GM12878 (cell line): ENCODE measurements around the gene ZNF30. TPM values are rescaled to one million over a fixed set of nuclear protein-coding genes. Genes with fewer than 3 reads are reported as not detected.

Experiments
- ATAC-seq: fragments of 200-7000 bp; cut with Tn5 transposase; 3 replicates; pipeline ENCODE4 v1.9.1; 2020; ENCODE audit warnings: mild to moderate bottlenecking, moderate library complexity
- BruUV-seq: library from RNA; stranded (reverse); fragments of 400-500 nt; replicated peaks from 2 replicates; lab custom pipeline; 2021; lab: Mats Ljungman, UMichigan
- CTCF ChIA-PET: fragments of 300-600 bp; sonication (Branson Sonifier 250); formaldehyde crosslinking; extraction: SDS; loops from one replicate; lab custom pipeline; 2021; ENCODE audit warnings: inconsistent platforms; lab: Yijun Ruan, JAX
- POLR2A ChIA-PET: fragments of 350-600 bp; formaldehyde crosslinking; extraction: SDS; loops from one replicate; lab custom pipeline; 2021; ENCODE audit warnings: inconsistent platforms; lab: Charles Lee
- RAD21 ChIA-PET: fragments of 300-600 bp; sonication (Branson Sonifier 250); formaldehyde crosslinking; loops from one replicate; lab custom pipeline; 2023; ENCODE audit warnings: antibody characterized with exemption; ENCODE audit not compliant: unreplicated experiment; lab: Charles Lee
- SMC1A ChIA-PET: fragments of 300-600 bp; sonication (Branson Sonifier 250); formaldehyde crosslinking; loops from one replicate; lab custom pipeline; 2023; ENCODE audit not compliant: unreplicated experiment, uncharacterized antibody; lab: Charles Lee
- DNase-seq: peaks from one replicate; pipeline ENCODE4 v3.0.0-alpha.2; 2011; ENCODE audit warnings: low read depth, low spot score
- FAIRE-seq: peaks from 3 replicates; lab custom pipeline; 2011; peaks lifted over from hg19 to GRCh38; lab: Jason Lieb, UNC
- H2AFZ ChIP-seq: 2 replicates; pipeline ENCODE4 v1.6.0; 2011; ENCODE audit warnings: low read depth, low read length, control low read depth; ENCODE audit not compliant: control insufficient read depth
- H3K27ac ChIP-seq: 2 replicates; pipeline ENCODE4 v1.5.1; 2011; ENCODE audit warnings: control low read depth; ENCODE audit not compliant: control insufficient read depth, insufficient read depth
- H3K27me3 ChIP-seq, 2 experiments: replicated peaks in 1 of 2; 2 replicates each; pipeline versions ENCODE4 v1.6.0 to v1.6.1; 2011; ENCODE audit warnings: low read length in 1 of 2; ENCODE audit not compliant: control insufficient read depth in 2 of 2, insufficient read depth in 2 of 2
- H3K36me3 ChIP-seq, 2 experiments: 2 replicates each; pipeline ENCODE4 v1.5.1; 2011; ENCODE audit warnings: low read length in 1 of 2; ENCODE audit not compliant: control insufficient read depth in 2 of 2, insufficient read depth in 2 of 2
- H3K4me1 ChIP-seq: 2 replicates; pipeline ENCODE4 v1.6.1; 2011; ENCODE audit warnings: mild to moderate bottlenecking, low read length, moderate library complexity, mixed read lengths; ENCODE audit not compliant: control insufficient read depth, insufficient read depth
- H3K4me2 ChIP-seq: 2 replicates; pipeline ENCODE4 v1.6.0; 2011; ENCODE audit warnings: control low read depth; ENCODE audit not compliant: control insufficient read depth, insufficient read depth
- H3K4me3 ChIP-seq: fragments of 200-600 bp; sonication (generic); 2 replicates; pipeline ENCODE4 v1.5.1; 2016
- H3K79me2 ChIP-seq: 2 replicates; pipeline ENCODE4 v1.6.0; 2011; ENCODE audit warnings: low read length; ENCODE audit not compliant: control insufficient read depth, insufficient read depth
- H3K9ac ChIP-seq: 2 replicates; pipeline ENCODE4 v1.8.0; 2011; ENCODE audit warnings: low read length, control low read depth, mixed read lengths; ENCODE audit not compliant: control insufficient read depth, insufficient read depth
- H3K9me3 ChIP-seq: replicated peaks from 3 replicates; pipeline ENCODE4 v1.5.1; 2011; ENCODE audit warnings: mild to moderate bottlenecking, low read length; ENCODE audit not compliant: control insufficient read depth, insufficient read depth
- H4K20me1 ChIP-seq: 2 replicates; pipeline ENCODE4 v1.6.0; 2011; ENCODE audit not compliant: control insufficient read depth, insufficient read depth
- CUX1 ChIP-seq: IDR thresholded peaks from 2 replicates; pipeline ENCODE4 v1.6.1; 2012; ENCODE audit warnings: improper control_type of control experiment, low read depth, low read length; ENCODE audit not compliant: insufficient replicate concordance
- DPF2 ChIP-seq: fragments of 450-650 bp; IDR thresholded peaks from 2 replicates; pipeline ENCODE4 v1.6.1; 2017; ENCODE audit warnings: mild to moderate bottlenecking
- FOXM1 ChIP-seq: IDR thresholded peaks from 2 replicates; pipeline ENCODE4 v1.6.1; 2012; ENCODE audit warnings: low read depth, mild to moderate bottlenecking, inconsistent platforms, low read length, moderate library complexity
- IKZF2 ChIP-seq, 2 experiments: fragments of 450-650 bp; IDR thresholded peaks; 2 replicates each; pipeline ENCODE4 v1.6.1; 2017; ENCODE audit warnings: mild to moderate bottlenecking in 2 of 2, moderate library complexity in 2 of 2
- IRF5 ChIP-seq: fragments of 450-650 bp; IDR thresholded peaks from 2 replicates; pipeline ENCODE4 v1.6.1; 2017; ENCODE audit warnings: borderline replicate concordance
- JUNB ChIP-seq: IDR thresholded peaks from 2 replicates; pipeline ENCODE4 v1.6.1; 2016; ENCODE audit warnings: antibody characterized with exemption, mild to moderate bottlenecking
- MEF2A ChIP-seq: IDR thresholded peaks from 2 replicates; pipeline ENCODE4 v1.6.1; 2011; ENCODE audit warnings: low read depth, mild to moderate bottlenecking, low read length, moderate library complexity; ENCODE audit not compliant: insufficient read depth
- MEF2B ChIP-seq: fragments of 450-650 bp; IDR thresholded peaks from 2 replicates; pipeline ENCODE4 v1.6.1; 2018; ENCODE audit warnings: mild to moderate bottlenecking, moderate library complexity; ENCODE audit not compliant: partially characterized antibody, poor library complexity, severe bottlenecking
- NFIC ChIP-seq: IDR thresholded peaks from 2 replicates; pipeline ENCODE4 v1.6.1; 2012; ENCODE audit warnings: low read depth, mild to moderate bottlenecking, inconsistent platforms, low read length, moderate library complexity
- NFYB ChIP-seq: IDR thresholded peaks from 2 replicates; pipeline ENCODE4 v1.6.1; 2011; ENCODE audit warnings: low read depth, mild to moderate bottlenecking, low read length, improper control_type of control experiment, moderate library complexity; ENCODE audit not compliant: insufficient read depth
- POLR2AphosphoS2 ChIP-seq: IDR thresholded peaks from 2 replicates; pipeline ENCODE4 v1.6.1; 2011; ENCODE audit warnings: low read depth, mild to moderate bottlenecking, low read length, improper control_type of control experiment, moderate library complexity
- RUNX3 ChIP-seq: IDR thresholded peaks from 2 replicates; pipeline ENCODE4 v1.6.1; 2012; ENCODE audit warnings: low read length, inconsistent platforms
- SMARCA5 ChIP-seq: fragments of 450-650 bp; IDR thresholded peaks from 2 replicates; pipeline ENCODE4 v1.6.1; 2017; ENCODE audit warnings: mild to moderate bottlenecking
- SP1 ChIP-seq: IDR thresholded peaks from one replicate; pipeline ENCODE4 v1.6.1; 2011; ENCODE audit warnings: low read depth, low read length
- TCF3 ChIP-seq: IDR thresholded peaks from 2 replicates; pipeline ENCODE4 v1.6.1; 2012; ENCODE audit warnings: low read depth, mild to moderate bottlenecking, low read length, borderline replicate concordance; ENCODE audit not compliant: insufficient read depth
- ZBED1 ChIP-seq: IDR thresholded peaks from 2 replicates; pipeline ENCODE4 v1.6.1; 2016; ENCODE audit warnings: borderline replicate concordance
- ZNF24 ChIP-seq: fragments of 450-650 bp; IDR thresholded peaks from 2 replicates; pipeline ENCODE4 v1.6.1; 2017; ENCODE audit warnings: antibody characterized with exemption, mild to moderate bottlenecking
- WGBS: methylation state at CpG from one replicate; pipeline ENCODE4 v1.1.6; 2016; ENCODE audit warnings: low lambda C conversion rate; ENCODE audit not compliant: insufficient replicate concordance, insufficient coverage; ENCODE audit errors: missing lambda C conversion rate; 5-methylcytosine and 5-hydroxymethylcytosine counted together
- in situ Hi-C: fragments of 300-500 bp; cut with MboI; formaldehyde crosslinking; loops from 9 replicates; pipeline ENCODE4 v1.14.3; 2018; ENCODE audit warnings: mixed read lengths
- intact Hi-C: fragments of 100-400 bp; cut with micrococcal nuclease; formaldehyde crosslinking; loops from one replicate; pipeline ENCODE4 v1.14.2; 2022; ENCODE audit not compliant: unreplicated experiment
- polyA plus RNA-seq, 11 experiments: library from polyadenylated mRNA; depleted of rRNA in 4 of 11; unstranded in 6 of 11; stranded (reverse) in 5 of 11; fragments of >200 nt; fragmentation: Nextera tagmentation in 4 of 11; fragmentation: Illumina TruSeq in 1 of 11; extraction: Ambion mirVana in 4 of 11; extraction: Trizol in 1 of 11; gene quantifications; 1 replicate in 1 of 11; 2 replicates in 10 of 11; pipeline versions ENCODE4 v1.2.1 to v1.2.3, GENCODE V29; 2011 to 2016; ENCODE audit warnings: inconsistent platforms in 2 of 11, missing spikeins in 2 of 11, low read depth in 1 of 11
- total RNA-seq, 4 experiments: library from RNA; depleted of rRNA in 3 of 4; stranded (reverse); fragments of >200 nt in 3 of 4; fragmentation: Illumina TruSeq in 1 of 4; extraction: Trizol in 1 of 4; gene quantifications; 2 replicates each; pipeline versions ENCODE4 v1.2.1 to v1.2.3, GENCODE V29; 2013 to 2021

The ZNF30 gene
- total and polyA plus RNA-seq, 10 of the 15 experiments (the other 5 are each of a cell fraction or from before 2014, with no cell fraction given), result 0.85 to 2.3 (median 1.3) TPM

GRCh38 chr19:34989298-34989697 is 62.6 kb downstream of the ZNF30 start:
- DNase-seq (no peak), FAIRE-seq (no peak), ATAC-seq (peak; percentile 52)
- Histone ChIP-seq H3K4me1 (peaks cover 4% of the 10 kb centered on the region; the same call in 1 of the 2 replicates), H3K9me3 (no peaks in the 10 kb centered on the region; the same call in 2 of the 3 replicates), H3K27me3 (no peaks in the 10 kb centered on the region), H3K36me3 (no peaks in the 10 kb centered on the region), H2AFZ (no peak overlapping the region; the same call in 1 of the 2 replicates), H3K9ac (no peak overlapping the region), H3K27ac (peak overlapping the region; percentile 38), H3K4me3 (no peak overlapping the region), H3K79me2 (no peaks in the 10 kb centered on the region), H4K20me1 (no peaks in the 10 kb centered on the region), H3K4me2 (no peak overlapping the region)
- intact Hi-C loops (no loop called here), in situ Hi-C loops (no loop called here)
- TSS peak; percentile 80 for BruUV-seq
- SMC1A ChIA-PET, result interaction anchor here (0.6 to 2.6 kb wide), 8 partner anchors 8 to 97 kb away, joined by 3 to 17 read pairs (median 4); partner anchors contain the start of gene GRAMD1A
- WGBS, result 14% methylated on average over 6 of the region's 6 CpGs
- CTCF ChIA-PET, result interaction anchor here (1.1 to 4.6 kb wide), 7 partner anchors 10 to 350 kb away, joined by 3 to 26 read pairs (median 3); partner anchors contain the start of gene GRAMD1A
- RAD21 ChIA-PET, result interaction anchor here (0.6 to 3.4 kb wide), 8 partner anchors 9 to 1697 kb away, joined by 3 to 33 read pairs (median 6); partner anchors contain the start of gene GRAMD1A
- POLR2A ChIA-PET, result interaction anchor here (0.6 to 3.1 kb wide), 7 partner anchors 11 to 713 kb away, joined by 3 to 38 read pairs (median 4); partner anchors contain the start of gene GRAMD1A
- TF ChIP-seq NFYB (no peak), IKZF2 (IDR thresholded peaks at IDR 0.05) (peak in 1 of 2 experiments; percentile 61; a peak in 2 of 4 replicates), ZBED1 (no peak), CUX1 (peak; percentile 27), IRF5 (no peak), RUNX3 (peak; percentile 30; the same call in 1 of the 2 replicates), DPF2 (peak; percentile 35), POLR2AphosphoS2 (no peak), MEF2B (peak; percentile 57), SMARCA5 (no peak), MEF2A (no peak), ZNF24 (no peak), TCF3 (no peak), FOXM1 (peak; percentile 26; the same call in 1 of the 2 replicates), NFIC (peak; percentile 45; the same call in 1 of the 2 replicates), JUNB (no peak), SP1 (no peak)
